ENCODE data around the gene PKP4.

The PKP4 gene

DNA sequence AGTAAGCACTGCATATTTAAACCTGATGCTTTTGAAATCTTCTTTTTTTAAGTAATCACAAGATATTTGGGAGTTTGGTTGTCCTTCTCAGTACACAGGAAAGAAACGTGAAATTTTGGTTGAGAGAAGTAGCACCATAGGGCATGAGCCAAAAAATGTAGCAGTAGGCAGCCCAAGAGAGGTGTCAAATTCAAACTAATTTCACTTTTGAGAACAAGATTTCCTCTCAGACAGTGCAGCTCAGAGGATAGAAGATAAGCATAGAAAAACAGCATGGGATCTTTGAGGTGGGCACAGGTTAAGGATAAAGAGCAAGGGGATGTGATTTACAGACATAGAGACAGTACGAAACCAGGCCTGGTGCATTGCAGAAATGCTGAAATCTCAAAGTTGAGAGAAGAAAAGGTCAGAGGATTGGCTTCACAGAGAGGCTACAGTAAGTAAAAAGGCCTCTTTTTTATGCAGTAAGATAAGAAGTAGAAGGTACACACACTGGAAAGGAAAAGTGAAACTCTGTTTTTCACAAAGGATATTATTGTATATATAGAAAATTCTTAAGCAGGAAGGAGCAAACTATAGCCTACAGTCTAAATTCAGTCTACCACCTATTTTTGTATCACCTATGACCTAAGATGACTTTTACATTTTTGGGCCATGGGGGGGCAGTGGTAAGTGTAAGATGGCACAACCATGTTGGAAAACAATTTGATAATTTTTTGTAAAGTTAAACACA lies 89.8 kb downstream of the PKP4 start:
- no peak for DNase-seq

DNA sequence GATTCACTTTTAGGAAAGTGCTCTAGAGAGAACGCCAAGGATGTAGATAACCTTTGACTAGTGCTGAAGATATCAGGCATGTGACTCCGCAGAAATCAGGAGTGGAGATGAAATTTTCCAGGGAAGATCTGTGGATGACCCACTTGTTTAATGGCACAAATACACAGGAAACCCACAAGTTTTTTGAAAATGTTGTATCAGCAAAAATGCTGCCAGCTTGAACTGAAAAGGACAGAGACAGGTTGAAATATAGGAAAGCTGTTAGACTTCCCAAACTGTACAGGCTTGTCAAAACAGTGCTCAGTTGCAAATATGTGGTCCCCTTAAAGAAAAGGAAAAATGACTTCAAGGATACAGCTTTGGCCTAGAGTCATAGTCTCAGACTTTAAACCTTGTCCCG lies 96.5 kb downstream of the PKP4 start:
- DNase-seq = no peak

DNA sequence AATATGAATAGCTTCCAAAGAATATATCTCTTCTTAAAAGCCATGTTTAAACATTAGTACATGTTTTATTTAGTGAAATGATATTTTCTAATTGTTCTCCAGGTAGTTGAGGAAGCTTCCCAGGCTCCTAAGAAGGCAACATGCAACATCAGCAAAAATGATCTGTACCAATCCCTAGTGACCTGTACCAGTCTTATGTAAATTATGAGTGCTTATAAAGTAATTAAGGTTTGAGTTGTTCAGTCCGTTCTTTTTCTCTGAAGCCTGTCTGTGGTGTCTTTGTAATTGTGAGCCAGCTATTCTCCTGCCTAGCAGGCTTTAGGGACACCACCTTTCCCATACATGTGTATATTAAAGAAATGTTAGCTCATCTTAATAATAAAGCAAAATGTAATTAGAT lies 98.2 kb downstream of the PKP4 start:
- DNase-seq = no peak

DNA sequence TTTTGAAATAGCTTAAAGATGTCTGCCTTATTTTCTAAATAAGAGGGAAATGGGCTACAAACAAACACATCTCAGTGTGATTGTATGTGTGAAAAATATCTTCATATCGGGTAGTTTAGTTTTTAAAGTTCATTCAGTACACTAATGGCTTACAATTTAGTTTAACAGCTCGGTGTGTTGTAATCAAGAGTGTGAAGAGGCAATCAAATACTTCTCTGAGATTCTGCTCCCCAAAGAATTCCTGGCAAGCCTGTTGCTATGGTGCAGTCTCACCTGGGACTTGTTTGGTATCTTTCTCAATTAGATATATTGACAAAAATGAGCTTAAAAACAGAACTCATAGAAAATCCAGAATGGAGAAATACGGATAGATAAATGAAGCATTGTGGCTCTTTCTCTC lies 99.4 kb downstream of the PKP4 start:
- no peak for DNase-seq

DNA sequence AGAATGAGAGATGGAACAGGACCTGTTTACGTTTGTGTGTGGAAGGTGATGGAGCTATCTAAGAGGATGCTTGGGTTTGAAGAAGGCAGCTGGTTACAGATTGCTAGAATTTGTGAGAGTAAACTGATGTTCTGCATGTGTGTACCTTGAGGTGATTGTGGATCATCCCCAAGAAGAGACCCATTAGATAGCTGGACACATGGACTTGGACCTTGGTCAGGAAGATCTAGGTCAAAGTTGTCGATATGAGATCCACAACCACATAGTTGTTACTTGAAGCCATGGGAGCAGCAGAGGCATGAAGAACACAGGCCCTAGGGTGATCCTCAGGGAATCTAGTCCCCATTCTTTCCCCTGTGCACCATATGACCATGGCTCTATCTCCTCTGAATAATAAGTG lies 101.0 kb downstream of the PKP4 start:
- no peak for DNase-seq

DNA sequence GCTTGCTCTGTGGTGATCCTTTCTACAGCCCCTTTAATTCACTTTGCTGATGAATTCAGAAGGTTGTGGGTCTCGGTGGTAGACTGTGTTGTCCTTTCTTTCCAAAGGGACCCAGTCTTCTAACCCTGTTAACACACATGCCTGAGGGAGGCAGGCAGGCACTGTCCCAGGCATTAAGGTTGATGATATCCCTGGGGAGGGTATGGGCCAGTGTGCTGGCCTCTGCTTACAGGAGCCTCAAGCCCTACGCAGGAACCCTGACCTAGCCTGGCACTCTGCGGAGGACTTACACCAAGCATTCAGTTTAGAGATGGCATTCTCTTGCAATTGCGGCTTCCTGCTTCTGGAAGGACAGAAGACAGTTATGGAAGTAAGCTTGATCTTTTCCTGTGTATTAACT lies 102.5 kb downstream of the PKP4 start:
- DNase-seq = no peak

DNA sequence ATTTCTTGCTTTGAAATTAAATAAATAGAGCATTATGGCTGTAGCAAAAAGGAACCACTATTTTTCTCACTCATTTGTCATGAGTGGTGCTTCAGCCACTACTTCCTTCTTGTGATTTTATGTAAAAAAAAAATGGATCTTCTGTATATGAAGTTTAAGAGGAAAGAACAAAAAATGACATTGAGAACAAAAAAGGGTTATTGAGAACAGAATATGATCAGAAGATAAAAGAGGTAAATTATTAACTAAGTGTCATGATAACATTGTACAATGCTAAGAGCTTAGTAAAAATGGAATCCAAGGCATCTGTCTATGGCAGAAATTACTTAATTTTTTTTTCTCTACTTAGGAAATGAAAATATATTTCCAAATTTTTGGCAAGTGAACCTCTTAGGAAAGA lies 103.5 kb downstream of the PKP4 start:
- DNase-seq = no peak

DNA sequence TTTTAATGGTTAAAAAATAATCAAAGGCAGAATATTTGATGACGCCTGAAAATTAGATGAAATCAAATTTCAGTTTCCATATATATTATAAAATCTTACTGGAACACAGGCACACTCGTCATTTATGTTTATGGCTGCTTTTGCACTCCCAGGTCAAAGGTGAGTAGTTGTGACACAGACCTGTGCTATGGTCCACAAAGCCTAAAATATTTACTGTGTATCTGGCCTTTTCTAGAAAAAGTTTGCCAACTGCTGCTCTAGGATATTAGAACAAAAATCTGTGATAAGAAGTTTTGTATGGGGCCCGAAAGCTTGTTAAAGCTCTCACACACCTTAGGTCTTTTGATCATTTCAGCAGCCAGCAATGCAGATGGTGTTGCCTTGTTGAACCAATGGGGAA lies 104.3 kb downstream of the PKP4 start:
- DNase-seq = no peak

DNA sequence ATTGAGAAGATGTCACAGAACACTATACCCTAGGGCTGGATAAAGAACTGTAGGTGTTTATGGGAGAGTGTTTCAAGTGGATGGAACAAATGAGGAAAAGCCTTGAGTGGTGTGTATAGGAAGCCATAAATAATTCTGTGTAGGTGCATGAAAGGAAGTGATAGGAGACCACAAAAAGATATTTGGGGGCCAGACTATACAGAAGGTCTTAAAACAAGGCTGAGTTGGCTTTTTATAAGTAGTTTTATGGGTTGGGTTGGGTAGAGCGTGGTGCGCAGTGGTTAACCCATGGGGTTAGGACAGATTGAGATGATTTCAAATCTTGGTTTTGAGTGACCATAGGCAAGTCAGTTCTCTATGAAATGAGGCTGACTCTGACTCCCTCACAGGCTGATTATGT lies 110.5 kb downstream of the PKP4 start:
- DNase-seq = no peak

DNA sequence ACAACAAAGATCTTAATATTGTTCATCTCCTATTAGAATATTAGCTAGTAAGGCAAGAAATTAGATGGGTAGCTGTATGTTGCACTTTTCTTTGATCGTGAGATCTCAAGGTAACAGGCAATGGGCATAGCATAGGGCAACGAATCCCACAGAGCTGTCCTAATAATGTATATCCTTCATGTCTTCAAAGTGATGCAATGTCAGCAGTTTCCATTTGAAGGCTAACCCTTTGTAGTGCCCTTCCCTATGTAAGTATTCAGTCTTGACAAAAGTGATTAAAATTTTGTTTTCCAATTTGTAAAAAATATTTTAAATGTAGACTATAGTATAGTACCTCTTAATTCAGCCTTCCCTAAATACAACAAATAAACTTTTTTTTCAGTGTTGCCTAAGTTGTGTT lies 112.5 kb downstream of the PKP4 start:
- DNase-seq = no peak

DNA sequence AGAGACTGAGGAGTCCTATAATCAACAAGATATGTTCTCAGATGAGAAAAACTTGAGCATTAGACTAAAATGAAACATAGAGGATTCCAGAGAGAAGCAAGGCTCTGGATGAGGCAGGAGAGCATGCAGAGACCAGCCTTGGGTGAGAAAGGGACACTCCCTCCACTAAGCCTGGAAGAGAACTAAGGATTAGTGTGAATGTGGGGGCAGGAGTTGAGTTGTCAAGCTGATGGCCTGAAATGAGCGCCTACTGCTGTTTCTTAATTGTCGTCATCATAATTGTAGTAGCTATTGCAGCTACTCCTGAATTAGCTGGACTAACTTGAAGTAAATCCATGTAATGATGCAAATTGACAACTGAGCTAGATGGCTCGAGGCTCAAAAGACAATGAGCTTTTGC lies 114.1 kb downstream of the PKP4 start:
- DNase-seq = no peak

DNA sequence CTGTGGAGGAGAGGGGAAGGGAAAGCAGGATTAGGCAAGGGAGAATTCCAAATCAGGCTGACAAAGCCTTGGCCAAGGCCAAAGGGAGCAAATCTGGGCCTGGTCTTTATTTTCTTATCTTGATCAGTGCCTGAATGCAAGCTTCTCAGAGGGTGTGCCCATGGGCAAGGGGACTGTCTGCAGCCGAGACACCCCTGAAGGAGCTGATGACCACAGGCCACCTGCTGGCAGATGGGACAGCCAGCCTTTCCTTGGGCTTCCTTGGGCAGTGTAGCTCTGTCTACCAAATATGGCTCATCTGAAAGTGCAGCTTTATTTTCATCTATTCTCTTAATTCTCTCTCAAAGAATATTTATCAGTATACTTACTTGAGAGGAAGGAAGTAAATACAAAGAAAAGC lies 117.0 kb downstream of the PKP4 start:
- DNase-seq = no peak

DNA sequence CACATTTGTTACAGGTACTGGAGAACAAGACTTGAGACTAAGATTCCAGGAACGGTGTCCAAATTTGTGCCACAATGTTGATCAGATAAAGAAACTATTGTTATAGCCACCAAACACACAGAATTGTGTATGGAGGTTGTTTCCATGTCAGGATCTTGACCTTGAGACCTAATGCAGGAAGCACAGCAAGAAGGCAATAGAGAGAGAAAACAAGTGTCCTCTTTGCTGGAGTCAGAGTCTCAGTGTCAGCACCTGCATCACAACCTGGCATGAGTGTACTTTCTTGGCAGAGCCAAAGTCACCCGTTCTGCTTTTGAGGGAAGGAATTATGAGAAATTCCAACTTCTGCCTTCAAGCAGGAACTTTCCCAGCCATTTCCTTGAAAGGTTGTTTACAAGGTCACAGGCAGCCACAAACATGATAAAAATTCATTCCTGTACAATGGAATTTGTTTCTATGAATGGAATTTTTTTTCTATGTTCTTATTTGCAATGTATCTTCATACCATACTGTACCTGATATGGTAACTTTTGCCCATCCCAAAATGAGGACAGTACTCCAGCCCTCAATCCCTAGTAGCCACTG lies 118.4 kb downstream of the PKP4 start:
- no peak for DNase-seq

DNA sequence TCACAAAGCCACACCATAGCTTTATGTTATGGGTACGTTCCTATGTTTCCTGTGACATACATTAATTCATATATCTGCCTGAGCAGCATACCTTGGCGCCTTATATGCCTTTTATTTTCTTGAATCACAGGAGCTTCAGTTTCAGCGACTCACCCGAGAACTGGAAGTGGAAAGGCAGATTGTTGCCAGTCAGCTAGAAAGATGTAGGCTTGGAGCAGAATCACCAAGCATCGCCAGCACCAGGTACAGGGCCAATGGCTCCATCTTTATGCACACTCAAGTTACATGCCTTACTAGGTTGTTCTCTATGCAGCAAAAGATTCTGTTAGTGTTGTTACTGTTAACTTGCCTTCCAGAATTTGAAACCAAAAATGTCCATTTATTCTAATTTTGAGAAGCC lies 120.4 kb downstream of the PKP4 start:
- DNase-seq = no peak

DNA sequence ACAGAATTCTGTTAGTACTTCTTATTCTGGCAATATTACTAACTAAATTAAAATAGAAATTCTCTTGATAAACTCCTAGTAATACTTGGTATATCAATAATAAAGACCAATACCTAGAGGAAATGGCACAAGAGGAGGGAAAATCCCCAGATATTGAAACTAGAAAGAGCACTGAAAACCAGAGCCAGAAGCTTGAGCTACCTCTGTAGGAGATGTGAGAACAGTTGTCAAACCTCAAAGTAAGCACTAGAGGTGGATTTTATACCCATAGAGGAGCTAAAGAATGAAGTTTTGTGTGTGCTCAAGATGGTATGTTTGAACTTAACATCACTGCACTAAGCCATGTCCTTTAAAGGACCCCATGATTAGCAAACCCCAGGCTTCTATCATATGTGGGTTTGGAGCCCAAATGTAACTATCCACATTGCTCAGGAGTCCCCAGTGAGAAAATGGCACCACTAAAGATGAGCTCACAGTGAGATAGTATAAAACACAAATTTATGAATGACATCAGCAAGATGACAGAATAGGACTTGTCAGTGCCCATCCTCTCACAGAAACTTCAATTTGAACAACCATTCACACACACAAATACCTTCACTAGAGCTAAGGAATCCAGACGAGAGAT lies 122.1 kb downstream of the PKP4 start:
- DNase-seq = no peak

DNA sequence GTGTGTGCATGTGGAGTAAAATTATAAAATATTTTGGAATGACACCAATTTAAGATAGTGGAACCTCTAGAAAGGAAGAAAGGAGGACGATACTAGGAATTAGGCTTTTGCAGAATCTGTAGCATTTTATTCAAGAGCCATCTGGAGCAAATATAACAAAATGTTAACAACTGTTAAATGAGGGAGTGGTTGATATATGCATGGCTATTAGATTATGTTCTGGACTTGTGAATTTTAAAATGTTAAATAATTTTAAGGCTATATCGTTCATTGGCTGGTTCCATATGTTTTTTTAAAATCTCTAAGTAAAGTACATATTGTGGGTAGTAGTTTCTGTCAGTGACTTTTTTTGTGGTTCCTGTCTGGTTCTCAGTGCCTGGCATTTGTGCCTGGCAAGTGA lies 123.2 kb downstream of the PKP4 start:
- no peak for DNase-seq

DNA sequence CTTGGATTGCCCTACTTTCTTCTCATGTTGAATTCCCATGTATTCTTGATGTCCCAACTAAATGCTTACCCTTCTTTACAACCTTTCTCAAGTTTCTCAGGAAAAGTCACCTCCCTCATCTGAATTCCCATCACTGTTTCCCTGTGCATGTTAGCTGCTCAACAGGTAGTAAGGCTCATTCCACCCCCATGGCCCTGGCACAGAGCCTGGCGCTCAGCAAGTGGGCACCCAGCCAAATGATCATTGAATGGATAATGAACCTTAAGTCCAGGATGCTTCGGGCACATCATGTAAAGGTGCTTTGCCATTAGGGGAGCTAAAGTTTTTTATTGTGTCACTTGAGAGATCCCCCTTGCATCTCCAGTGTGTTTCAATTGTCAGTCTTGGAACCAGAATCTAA lies 124.0 kb downstream of the PKP4 start:
- no peak for DNase-seq

DNA sequence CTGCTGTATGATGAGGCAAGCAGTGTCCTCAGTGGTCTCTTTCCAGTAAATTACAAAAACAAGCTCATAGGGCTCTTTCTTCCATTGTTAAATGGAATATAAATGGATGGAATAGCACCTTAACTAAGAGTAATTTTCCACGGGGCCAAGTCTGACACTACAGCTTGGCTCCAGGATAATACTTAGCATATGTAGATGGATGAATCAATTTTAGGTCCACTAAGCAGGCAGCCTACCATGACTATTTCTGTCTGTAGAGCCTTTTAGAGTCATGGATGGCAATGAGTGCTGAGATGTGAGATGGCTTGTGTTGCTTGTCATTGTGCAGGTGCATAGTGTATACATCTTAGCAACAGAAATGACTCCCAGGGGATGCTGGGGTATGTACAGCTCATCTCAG lies 125.9 kb downstream of the PKP4 start:
- DNase-seq = no peak

DNA sequence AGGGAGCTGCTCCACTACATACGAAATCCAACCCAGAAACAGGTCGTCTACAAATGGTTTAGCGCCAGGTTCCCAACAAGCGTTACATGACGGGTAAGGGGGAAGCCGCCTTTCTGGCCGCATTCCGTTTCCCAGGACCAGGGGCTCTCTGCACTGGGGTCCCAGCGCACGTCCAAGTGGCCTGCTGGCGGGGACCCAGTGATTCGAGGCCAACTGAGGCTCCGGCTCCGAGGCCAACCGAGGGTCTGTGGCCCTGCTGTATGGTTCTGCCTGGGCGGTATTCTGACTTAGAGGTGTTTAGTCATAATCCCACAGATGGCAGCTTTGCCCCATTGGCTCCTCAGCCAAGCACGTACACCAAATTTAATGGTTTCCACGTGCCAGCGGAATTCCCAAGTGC lies 127.2 kb downstream of the PKP4 start:
- DNase-seq = no peak

DNA sequence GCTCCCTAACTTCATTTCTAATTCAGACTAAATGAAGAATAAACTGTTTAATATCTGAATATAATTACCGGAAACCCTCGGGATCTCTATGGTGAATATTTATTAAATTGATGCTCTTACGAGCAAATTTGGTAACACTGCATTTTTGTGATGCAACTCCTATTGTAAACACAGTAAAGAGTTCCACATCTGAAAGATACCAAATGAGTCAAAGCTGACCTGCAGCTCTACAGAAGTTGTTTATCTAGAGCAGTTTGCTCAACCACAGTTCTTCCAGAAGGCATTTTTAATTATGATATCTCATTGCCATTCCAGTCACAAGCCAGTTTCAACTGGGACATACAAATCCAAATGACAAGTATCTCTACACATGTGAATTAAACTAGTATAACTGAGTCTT lies 129.7 kb downstream of the PKP4 start:
- no peak for DNase-seq

DNA sequence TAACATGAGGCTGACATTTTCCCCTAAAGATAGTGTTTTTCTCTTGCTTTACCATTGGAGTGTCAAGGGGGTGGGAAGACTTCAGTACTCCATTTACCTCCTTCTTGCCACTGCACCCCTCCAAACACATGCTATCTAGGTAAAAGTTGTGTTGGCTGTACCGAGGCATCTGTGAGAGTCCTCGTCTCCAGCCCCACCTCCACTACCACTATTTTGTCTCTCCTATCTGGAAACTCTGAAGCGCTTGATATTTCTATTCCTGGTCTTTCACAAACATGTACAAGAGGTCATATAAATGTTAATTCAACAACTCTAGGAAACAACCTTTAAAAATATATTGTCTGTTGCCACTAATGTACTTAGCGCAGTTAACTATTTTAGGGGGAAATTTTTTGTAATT lies 132.6 kb downstream of the PKP4 start:
- DNase-seq = no peak

DNA sequence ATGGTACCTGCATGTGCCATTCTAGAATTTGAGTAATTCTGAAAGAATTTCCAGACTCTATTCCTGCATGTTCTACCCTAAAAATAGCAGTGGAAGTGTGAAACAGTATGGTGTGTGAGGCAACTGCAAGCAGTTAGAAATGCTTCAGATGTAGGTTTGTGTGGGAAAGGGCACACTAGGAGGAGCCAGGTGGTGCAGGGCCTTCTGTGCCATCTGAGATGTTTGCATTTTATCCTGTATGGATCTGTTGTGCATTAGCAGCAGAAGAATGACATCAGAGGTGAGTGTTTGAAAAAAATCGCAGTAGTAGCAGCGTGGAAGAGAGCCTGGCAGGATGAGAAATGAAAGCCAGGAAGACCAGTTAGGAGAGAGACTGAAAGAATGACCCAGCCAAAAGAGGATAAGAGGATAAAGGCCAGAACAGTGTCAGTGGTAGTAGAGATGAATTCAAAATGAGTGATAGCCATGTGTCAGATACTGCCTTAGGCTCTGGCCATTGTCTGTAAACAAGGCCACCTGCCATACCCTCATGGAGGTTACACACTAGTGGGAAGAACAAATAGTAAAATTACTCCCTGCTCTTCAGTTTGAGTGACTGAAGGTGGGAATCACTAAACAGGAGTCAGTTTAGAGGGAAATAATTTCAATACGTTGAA lies 142.2 kb downstream of the PKP4 start:
- no peak for DNase-seq

DNA sequence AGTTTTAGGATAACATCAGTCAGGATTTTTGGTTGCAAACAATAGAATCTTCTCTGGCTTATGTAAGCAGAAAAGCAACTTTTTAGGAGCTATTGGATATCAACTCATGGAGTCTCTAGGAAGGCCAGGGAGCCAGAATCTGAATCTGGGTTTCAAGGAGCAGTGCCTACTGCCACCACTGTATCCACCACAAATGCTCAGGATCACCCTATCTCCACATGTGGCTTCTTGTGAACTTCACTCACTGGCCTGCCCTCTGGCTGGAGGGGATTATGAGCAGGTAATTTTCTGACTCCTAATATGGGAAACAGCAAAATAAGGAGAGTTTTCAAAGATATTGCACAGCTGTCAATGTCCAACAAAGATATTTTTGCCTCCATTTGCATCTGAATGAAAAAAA lies 142.9 kb downstream of the PKP4 start:
- DNase-seq = no peak

DNA sequence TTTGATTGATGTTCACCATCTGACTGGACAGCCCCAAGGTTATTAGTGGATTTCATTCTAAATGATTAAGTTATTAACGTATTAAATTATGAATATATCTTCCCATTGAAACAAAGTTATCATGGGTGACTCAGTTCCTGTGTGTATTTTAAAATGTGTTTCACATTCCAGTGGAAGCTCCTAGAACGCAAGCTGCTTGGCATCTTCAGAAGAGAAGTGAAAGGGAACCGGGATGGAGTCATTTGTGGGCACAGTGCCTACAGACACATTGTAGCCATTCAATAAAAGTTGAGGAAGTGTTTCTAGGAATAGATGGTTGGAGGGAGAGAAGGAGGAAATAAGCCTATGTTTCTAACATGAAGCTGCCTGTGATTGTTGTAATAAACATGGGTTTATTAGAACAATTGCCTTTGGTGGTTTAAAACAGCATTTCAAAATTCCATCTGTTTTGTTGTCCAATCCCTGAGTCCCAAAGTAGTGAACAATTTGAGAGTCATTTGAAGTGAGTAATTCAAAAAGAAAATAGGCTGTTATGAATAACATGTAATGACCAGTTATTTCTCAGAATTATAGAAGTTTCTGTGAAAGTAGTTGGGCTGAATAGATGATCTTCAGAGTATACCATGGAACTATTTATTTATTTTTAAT lies 143.5 kb downstream of the PKP4 start:
- DNase-seq = no peak
